HG03159 (cell line): ENCODE data around the gene IDH3B.
"Not testable (repeated sequence)": the region's sequence is repeated elsewhere in the genome, so short reads cannot be mapped to it uniquely, and the experiment has no call there.

Experiments used
- ATAC-seq: cut with Tn5 transposase; IDR thresholded peaks from one replicate; pipeline ENCODE4 v1.9.1; 2021; ENCODE audit warnings: mild to moderate bottlenecking, moderate library complexity; ENCODE audit not compliant: unreplicated experiment

Gene IDH3B

DNA sequence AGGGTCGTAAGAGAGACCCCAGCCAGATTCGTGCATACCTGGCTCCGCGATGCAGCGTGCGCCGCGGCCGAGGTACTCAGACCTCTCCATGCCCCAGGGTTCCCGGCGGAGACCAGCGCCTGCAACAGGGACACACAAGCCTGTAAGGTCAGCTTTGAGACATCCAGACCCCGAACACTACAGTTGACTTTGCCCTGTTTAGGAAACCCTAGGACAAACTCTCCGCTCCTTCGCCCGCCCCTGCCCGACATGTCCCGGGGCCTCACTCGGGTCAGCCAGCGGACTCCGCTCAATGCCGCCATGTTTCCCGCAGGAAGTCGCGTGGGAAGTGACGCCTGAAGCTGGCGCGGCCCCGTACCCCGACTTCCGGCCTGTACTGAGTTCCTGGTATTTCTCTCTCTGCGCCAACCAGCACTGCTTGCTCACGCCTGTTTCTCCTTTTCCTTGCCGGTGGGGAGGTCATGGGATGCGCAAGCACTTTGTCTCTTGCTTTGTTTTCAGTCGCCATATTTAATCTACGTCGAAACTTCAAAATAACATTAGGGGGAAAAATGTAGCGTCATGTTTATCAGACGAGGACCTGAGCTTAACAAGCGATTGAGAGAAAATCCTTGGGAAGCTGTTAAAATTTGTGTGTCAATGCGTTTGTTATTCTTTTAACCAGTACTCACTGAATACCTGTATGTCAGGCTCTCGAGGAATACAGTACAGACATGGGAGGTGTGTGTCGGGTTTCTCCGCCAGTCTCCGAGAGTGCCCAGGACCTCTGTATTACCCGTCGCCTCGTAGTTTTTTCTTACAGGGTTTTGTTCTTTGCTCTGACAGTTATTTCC is at the start of gene IDH3B:
IDH3B (minus strand) TSS at position 330 of the 833 bp plus-strand sequence; CDS start at position 302, 28 bp downstream.
- ATAC-seq = peak; percentile 89

DNA sequence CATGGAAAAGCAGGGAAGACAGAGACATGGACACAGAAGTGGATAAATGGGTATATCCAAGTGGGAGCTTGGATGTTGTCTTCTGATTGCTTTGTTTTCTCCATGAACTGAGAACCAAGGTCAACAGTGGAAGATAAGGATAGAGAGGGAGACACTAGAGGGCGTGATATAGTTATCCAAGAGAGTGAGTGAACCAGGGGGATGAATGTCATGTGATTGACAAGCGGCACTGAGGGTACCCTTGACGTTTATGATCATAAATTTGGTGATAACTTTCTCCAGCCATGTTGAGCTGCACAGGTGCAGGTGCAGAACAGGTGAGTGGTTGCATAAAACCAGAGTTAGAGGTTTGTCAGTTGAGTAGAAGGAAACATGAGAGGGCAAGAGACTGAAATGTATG is 49.3 kb upstream of the IDH3B start:
- ATAC-seq = no peak

DNA sequence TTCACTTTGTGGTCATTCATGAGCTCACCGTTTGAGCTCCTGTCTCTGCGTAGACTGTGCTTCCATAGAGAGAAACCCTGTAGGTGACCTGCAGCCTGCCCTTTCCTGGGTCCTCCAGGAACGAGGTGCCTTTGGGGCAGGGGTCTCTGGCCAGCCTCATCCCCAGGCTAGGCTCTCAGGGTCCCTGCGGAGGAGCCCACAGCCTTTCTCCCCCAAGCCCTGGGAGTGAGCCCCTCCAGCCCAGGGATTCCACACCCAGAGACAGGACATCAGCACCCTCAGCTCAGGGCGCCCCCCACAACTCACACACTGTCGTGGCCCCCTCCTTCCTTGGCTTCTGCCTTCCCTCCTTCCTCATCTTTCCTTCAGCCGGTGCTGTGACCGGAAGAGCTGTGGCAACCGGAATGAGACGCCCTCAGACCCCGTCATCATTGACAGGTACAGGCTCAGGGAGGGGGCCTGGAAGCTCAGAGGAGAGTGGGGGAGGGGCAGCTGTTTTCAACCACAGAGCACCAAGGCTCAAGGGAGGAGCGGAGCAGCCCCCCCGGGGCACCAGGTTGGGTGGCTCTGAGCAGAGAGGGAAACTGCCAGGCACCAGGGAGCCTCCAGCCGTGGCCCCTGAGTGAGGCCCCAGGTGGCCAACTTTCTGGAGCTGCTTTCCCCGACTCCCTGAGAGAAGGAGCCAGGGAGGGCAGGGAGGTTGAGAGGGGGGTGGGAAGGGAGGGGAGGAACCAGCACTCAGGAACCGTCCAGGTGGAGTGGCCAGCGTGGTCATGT is 45.4 kb upstream of the IDH3B start:
- ATAC-seq = no peak

DNA sequence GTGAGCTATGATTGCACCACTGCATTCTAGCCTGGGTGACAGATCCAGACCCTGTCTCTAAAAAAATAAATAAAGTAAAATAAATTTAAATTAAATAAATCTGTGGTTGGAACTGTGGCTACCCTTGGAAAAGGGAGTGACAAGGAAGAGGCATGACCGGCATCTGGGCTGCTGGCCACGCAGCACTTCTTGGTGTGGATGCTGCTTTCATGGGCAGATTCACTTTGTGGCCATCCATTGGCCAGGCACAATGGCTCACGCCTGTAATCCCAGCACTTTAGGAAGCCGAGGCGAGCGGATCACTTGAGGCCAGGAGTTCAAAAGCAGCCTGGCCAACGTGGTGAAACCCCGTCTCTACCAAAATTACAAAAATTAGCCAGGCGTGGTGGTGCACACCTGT is 44.6 kb upstream of the IDH3B start:
- ATAC-seq = no peak

DNA sequence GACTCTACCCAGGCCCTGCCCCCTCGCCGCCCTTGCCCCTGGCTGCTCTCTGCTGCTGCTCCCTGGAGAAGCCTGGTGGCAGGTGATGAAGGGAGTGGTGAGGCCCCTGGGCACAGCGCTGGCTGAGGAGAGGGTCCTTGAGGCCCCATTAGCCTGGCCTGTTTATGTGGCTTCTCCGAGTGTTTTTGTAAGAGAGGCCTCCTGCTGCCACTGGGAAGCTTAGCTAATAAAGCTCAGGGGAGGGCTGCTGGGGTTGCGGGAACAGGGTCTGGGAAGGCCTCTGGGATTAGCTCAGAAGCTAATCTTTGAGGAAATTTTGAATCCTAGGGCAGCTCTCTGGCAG is 44.0 kb upstream of the IDH3B start:
- ATAC-seq = no peak

DNA sequence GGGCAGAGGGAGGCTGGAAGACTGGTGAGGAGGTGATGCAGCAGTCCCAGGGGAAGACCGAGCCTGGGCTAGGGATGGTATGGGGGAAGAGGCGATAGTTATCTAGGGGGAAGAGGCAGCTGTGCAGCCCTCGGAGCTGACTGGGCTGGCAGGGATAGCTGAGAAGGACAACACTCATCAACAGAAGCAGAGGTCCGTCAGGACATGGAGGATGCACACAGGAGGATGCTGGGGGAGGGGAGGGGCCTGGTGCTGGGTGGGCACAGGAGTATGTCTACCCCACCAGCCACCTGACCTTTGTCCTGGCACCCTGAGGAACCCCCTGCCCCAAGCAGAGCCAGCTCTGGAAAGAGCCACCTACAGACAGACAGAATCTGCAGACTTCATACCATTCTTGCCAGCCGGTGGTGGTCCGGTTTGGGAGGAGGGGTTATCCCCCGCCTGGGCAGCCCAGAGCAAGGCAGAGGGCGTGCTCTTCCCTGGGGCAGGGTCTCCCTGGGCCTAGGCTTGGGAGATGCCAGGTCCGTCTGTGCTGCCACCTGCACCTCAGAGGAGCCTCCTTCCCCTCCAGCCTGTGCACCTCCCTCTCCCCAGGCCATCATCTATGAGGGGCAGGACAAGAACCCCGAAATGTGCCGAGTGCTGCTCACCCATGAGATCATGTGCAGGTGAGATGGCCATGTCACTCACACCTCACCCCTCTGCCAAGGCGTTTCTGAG is 43.5 kb upstream of the IDH3B start:
- no peak for ATAC-seq

DNA sequence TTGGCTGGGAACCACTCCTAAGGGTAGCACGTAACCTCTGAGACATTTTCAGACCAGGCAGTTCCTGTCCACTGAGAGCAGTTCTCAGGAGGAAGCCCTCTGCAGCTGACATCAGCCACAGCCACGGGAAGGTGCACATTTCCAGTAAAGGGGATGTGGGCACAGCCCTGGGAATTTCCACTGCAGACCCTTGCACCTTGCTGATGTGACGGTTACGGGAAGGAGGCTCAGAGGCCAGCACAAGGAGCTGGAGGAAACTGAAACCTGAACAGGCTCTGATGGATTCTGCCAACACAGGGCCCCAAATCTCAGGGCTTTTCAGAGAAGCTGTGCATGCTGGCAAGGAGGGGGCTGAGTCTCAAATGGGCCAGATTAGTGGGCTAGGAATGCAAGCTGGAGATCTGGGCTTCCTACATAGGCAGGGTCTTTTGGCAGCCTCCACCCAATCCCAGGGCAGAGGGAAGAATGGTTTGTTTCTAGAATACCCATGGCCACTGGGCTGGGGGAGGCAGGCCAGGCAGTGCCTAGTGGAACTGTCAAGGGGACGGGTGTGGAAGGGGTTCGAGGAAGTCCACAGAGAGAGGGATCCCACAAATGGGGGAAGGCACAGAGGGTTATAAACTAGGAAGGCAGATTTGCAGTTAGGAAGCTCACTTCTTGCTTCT is 42.8 kb upstream of the IDH3B start:
- ATAC-seq = no peak

DNA sequence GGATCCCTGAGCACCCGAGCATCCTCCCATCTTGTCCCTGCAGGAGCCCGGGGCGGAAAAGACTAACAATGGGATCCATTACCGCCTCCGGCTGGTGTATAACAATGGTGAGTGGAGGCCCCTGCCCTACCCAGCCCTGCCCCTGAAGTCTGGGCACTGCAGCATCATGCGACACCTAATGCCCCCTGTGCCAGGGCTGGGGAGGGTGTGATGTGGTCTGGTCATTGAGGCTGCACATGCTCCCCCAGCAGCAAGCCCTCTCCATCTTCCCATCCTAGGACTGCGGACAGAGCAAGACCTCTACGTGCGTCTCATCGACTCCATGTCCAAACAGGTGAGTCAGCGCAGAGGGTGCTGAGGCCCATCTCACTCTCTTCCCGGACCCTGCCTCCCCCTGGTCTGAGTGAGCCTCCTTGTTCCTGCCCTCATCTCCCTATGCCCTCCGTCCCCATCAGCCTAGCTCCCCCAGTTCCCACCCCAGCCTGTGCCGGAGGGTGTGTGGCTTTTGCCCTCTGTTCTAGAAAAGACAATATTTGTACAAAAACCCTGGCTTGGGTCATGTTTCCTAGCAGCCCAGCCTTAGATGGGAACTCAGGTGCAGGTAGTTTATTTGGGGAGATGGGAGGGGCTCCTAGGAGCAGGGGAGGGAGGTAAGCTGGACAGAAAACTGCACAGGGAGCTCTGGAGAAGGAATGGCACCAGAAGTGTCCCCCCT is 42.1 kb upstream of the IDH3B start:
- no peak for ATAC-seq

DNA sequence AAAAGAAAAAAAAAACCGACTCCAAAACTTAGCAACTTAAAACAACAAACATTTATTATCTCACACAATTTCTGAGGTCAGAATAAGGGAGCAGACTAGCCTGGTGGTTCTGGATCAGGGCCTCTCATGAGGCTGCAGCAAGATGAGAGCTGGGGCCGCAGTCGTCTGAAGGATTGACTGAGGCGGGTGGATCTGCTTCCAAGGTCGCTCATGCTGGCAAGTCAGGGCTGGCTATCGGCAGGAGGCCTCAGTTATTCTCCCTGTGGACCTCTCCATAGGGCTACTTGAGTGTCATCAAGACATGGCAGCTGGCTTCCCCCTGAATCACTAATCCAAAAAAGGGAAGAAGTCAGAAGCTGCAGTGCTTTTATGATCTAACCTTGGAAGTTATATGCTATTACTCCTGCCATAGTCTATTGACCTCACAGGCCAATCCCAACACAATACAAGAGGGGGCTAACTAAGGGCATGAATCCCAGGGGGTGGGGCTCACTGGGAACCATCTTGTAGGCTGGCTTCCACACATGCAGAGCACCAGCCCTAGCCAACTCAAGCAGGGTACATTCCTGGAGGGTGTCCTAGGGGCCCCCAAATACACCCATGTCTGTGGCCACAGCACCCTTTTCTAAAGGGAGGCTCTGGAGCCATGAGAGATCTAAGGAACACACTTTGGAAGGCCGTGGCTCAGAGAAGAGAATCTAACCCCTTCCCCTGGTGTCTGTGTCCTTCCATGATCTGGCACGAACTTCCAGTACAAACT is 39.9 kb upstream of the IDH3B start:
- no peak for ATAC-seq

DNA sequence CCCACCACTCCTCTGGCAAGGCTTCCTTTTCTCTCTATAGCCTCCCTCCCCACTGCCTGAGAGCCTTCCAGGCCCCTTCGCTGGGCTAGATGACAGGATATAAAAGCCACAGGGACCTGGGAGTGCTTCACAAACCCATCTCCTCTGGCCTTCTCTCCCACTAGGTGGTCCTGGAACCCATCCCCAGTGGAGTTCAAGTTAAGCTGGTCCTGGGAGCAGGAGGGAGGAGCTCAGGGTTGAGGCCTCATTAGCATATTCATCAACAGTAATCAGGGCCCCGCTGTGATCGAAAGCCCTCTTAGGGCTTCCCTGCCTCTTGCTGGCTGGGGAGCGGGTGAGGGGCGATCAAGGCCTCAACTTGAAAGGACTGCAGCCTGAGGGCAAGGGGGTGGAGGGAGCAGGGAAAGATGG is 37.7 kb upstream of the IDH3B start:
- ATAC-seq = no peak

DNA sequence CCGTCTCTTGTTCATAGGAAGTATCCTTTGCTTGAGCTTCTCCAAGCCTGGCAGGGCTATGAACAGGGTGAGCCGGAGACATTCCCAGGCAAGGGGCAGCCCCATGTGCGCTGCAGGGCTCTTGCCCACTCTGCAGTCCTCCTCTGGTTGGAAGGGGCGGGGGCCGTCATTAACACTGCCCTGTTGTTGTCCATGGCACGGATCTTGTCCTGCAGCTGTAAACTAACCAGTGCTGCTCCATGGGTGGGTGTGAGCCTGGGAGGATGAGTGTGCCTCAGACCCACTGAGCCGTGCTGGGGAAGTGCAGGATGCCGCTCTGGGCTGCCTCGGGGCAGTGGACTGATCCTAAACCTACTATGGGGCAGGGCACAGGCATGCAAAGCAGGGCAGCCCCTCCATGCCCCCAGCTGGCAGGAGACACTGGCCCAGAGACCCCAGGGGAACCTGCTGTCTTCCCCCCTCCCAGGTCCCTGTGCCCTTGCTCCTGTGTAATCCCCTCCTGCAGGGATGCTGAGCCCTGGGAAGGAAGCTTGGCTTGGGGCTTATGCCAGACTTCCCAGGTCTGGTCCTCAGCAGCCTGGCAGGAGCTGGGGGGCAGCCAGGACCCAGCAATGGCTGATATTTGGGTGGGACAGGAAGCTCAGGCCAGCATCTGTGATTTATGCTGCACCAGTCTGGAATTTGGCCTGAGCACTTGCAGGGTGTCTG is 37.1 kb upstream of the IDH3B start:
- ATAC-seq = no peak

DNA sequence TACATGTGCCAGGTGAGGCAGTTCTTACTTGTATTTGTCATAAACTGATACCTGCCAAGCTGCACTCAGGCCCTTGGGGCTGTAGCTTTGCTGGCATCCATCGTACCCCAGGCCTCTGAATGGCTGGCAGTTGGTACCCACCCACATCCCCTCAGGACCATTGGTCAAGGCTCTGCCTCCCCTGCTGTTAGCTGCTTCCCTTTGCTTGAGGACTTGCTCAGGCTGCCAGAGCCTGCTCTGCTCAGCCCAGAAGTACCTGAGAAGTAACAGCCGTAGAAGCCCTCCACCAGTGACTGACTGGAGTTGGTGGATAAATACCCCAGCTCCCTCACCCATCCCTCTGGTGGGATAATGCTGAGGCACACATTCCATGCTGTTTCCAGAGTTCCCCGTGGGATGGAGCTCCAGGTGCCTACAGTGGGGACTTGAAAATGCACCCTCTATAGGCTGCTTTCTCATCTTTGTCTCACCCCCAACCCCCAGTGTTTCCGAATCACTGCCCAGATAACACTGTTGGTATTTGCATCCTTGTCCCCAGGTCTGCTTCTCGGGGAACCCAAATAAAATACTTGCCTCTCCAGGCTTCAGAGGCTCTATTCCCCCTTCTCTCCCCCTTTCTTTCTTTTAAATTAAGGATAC is 35.9 kb upstream of the IDH3B start:
- no peak for ATAC-seq

DNA sequence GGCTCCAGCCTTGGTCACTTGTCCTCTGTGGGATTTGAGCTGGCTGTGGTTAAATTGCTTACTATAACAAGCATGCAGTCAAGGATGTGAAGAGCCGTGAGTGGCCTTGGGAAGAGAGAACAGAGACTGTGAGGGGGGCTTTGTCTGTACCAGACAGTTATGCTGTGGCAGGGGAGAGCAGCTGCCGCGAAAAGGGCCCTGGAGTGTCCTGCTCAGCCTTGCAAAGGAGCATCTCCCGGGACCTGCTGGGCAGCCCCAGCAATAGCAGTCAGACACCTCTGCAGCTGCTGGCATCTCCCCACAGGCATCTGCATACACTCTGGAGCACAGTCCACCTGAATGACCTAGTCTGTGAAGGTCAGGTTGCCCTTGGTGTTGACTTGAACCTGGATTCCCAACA is 34.9 kb upstream of the IDH3B start:
- ATAC-seq = no peak

DNA sequence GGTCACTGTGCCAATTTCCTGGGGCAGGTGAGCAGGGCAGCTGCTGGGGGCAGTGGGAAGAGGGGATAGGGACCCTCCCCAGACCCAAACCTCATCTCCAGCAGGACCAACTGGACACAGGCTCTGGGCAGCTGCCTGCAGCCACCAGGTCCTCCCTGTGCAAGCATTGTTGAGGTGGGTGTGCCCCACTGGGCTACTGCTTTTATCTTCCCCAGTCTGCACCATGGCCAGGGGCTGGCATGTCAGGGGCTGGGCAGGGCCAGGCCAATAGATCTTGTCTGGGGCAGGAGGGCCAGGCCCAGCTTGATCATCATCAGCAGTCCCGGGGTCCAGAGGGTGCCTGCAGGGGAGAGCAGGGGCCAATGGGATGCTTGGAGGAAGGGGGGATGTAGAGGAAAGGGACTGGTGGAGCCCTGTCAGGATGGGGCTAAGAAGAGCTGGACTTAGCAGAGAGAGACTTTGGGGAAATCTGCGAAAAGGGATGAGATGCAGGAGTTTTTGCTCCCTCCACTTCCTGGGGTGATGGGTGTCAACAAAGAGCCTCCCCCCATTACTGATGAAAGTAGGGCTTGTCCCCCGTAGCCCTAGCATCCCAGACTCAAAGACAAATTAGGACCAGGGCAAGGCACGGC is 34.3 kb upstream of the IDH3B start:
- ATAC-seq = no peak

DNA sequence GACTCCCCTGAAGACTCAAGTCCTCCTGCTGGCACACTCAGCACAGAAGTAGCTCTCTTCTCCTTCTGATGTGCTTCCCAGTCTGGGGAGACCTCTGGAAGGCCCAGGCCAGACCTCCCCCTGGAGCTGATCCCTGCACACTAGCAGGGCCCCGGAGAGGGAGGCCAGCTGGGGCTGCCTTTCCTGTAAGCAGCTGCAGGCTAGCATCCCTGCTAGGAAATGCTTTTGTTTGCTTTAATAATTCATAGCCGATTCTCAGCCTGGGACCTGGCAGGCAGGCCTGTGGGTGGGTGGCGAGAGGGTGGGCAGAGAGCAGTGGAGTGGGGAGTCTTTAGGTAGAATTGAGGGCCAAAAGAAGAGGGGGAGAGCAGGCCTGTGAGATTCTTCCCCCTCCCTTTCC is 33.8 kb upstream of the IDH3B start:
- no peak for ATAC-seq

DNA sequence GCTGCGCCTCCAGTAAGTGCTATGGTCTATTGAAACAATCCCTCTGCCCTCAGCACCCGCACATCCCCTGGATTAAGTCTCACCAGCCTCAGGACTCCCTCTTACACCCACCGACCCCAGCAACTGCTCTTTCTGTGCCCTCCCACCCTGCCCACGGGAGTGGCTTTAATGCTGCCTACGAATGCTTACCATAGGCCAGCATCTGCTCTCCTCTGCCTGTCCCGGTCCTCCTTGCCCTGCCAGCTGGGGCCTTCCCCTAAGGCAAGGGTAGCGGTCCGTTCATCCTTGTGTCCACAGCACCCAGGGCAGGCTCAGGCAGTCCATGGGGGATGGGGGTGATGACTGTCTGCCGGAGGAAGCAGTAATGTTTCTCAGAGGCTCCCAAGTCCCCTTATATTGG is 32.6 kb upstream of the IDH3B start:
- ATAC-seq = no peak

DNA sequence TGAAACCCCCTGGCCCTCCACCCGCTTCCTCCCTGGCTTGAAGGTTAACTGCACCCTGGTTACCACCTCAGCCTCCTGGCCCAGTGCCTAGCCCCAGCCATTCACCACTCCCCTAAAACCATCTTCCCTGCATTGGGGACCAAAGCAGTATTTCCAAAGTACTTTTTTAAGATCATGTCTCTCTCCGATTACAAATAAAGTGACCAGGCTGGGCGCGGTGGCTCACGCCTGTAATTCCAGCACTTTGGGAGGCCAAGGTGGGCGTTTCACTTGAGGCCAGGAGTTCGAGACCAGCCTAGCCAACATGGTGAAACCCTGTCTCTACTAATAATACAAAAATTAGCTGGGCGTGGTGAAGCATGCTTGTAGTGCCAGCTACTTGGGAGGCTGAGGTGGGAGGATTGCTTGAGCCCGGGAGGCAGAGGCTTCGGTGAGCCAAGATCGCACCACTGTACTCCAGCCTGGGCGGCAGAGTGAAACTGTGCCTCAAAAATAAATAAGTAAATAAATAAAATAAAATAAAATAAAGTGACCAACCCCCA is 32.0 kb upstream of the IDH3B start:
- ATAC-seq = not testable (repeated sequence)
